ENCODE data around the gene OR2AG2. TPM values are rescaled to one million over a fixed set of nuclear protein-coding genes. Genes with fewer than 3 reads are reported as not detected.
"Not testable (repeated sequence)": the region's sequence is repeated elsewhere in the genome, so short reads cannot be mapped to it uniquely, and the experiment has no call there.

The OR2AG2 gene
- not detected for polyA plus RNA-seq (2012; ENCODE audit: insufficient read depth, insufficient read length, low read depth)

- H3K36me3 ChIP-seq: no peaks in the 10 kb centered on the region
- no peak within 1 kb of the TSS for H3K4me3 ChIP-seq (ENCODE audit: low read depth, low read length)
- no peak for TF ChIP-seq CTCF (IDR thresholded peaks at IDR 0.05; ENCODE audit: low read depth, low read length)
- DNase-seq: no peak
- H3K27me3 ChIP-seq: no peaks in the 10 kb centered on the region; the same call in 1 of the 2 replicates
- H3K4me1 ChIP-seq: no peaks in the 10 kb centered on the region
- no peaks in the 10 kb centered on the region for H3K9me3 ChIP-seq
Measured at GRCh38 chr11:6771926-6772893, at the start of gene OR2AG2. OR2AG2 (minus strand) TSS chr11:6771976; CDS start chr11:6768957, 3,019 bp downstream.

- H3K36me3 ChIP-seq: no peaks in the 10 kb centered on the region
- H3K27me3 ChIP-seq: no peaks in the 10 kb centered on the region
- H3K9me3 ChIP-seq: no peaks in the 10 kb centered on the region
- H3K4me3 ChIP-seq (ENCODE audit: low read depth, low read length): no peak overlapping the region
- no peaks in the 10 kb centered on the region for H3K4me1 ChIP-seq
- no peak for DNase-seq
- no peak for TF ChIP-seq CTCF (IDR thresholded peaks at IDR 0.05; ENCODE audit: low read depth, low read length)
Measured at GRCh38 chr11:6818967-6819366, 47.2 kb upstream of the OR2AG2 start.

- H3K27me3 ChIP-seq: no peaks in the 10 kb centered on the region
- H3K4me1 ChIP-seq: no peaks in the 10 kb centered on the region
- no peak for DNase-seq
- no peaks in the 10 kb centered on the region for H3K9me3 ChIP-seq
- TF ChIP-seq CTCF (IDR thresholded peaks at IDR 0.05; ENCODE audit: low read depth, low read length): no peak
- no peaks in the 10 kb centered on the region for H3K36me3 ChIP-seq
- H3K4me3 ChIP-seq (ENCODE audit: low read depth, low read length): no peak overlapping the region
Measured at GRCh38 chr11:6817694-6818093, 45.9 kb upstream of the OR2AG2 start.

GRCh38 chr11:6813656-6814055 is 41.9 kb upstream of the OR2AG2 start:
- Histone ChIP-seq H3K4me3 (ENCODE audit: low read depth, low read length) (no peak overlapping the region), H3K27me3 (no peaks in the 10 kb centered on the region), H3K36me3 (no peaks in the 10 kb centered on the region), H3K9me3 (no peaks in the 10 kb centered on the region), H3K4me1 (no peaks in the 10 kb centered on the region)
- no peak for DNase-seq
- TF ChIP-seq CTCF (IDR thresholded peaks at IDR 0.05; ENCODE audit: low read depth, low read length): no peak

GRCh38 chr11:6812390-6813005 is 40.7 kb upstream of the OR2AG2 start:
- Histone ChIP-seq H3K4me3 (ENCODE audit: low read depth, low read length) (no peak overlapping the region), H3K4me1 (no peaks in the 10 kb centered on the region), H3K27me3 (no peaks in the 10 kb centered on the region), H3K9me3 (no peaks in the 10 kb centered on the region), H3K36me3 (no peaks in the 10 kb centered on the region)
- DNase-seq: peak; percentile 9
- peak; percentile 83 for TF ChIP-seq CTCF (IDR thresholded peaks at IDR 0.05; ENCODE audit: low read depth, low read length)

- H3K4me1 ChIP-seq; H3K36me3 ChIP-seq; H3K4me3 ChIP-seq (ENCODE audit: low read depth, low read length); H3K9me3 ChIP-seq; H3K27me3 ChIP-seq; DNase-seq: not testable (repeated sequence)
Measured at GRCh38 chr11:6801075-6801474, 29.3 kb upstream of the OR2AG2 start.

All from BE2C (cell line).